Neural cell (in vitro differentiated cells): ENCODE measurements around the gene ZFPM1.

Experiments used
- POLR2AphosphoS5 ChIP-seq: IDR thresholded peaks from 2 replicates; pipeline ENCODE4 v1.6.1; 2012
- RAD21 ChIP-seq: fragments of 450-650 bp; conservative IDR thresholded peaks from 2 replicates; pipeline ENCODE4 v1.6.1; 2014; ENCODE audit warnings: antibody characterized with exemption, mild to moderate bottlenecking, moderate library complexity
- TF ChIP-seq, protein P1 (sequence below): fragments of 450-650 bp; IDR thresholded peaks from 2 replicates; pipeline ENCODE4 v1.5.1; 2014; ENCODE audit warnings: antibody characterized with exemption, mild to moderate bottlenecking, moderate library complexity; ENCODE audit not compliant: poor library complexity, severe bottlenecking
- TF ChIP-seq, protein P2 (sequence below): IDR thresholded peaks from 2 replicates; pipeline ENCODE4 v1.6.1; 2012; ENCODE audit warnings: borderline replicate concordance

GRCh38 chr16:88498576-88499208 lies 45.6 kb downstream of the ZFPM1 start:
- TF ChIP-seq, protein P1, sequence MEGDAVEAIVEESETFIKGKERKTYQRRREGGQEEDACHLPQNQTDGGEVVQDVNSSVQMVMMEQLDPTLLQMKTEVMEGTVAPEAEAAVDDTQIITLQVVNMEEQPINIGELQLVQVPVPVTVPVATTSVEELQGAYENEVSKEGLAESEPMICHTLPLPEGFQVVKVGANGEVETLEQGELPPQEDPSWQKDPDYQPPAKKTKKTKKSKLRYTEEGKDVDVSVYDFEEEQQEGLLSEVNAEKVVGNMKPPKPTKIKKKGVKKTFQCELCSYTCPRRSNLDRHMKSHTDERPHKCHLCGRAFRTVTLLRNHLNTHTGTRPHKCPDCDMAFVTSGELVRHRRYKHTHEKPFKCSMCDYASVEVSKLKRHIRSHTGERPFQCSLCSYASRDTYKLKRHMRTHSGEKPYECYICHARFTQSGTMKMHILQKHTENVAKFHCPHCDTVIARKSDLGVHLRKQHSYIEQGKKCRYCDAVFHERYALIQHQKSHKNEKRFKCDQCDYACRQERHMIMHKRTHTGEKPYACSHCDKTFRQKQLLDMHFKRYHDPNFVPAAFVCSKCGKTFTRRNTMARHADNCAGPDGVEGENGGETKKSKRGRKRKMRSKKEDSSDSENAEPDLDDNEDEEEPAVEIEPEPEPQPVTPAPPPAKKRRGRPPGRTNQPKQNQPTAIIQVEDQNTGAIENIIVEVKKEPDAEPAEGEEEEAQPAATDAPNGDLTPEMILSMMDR = no peak
- TF ChIP-seq RAD21 (no peak), POLR2AphosphoS5 (no peak)
- TF ChIP-seq, protein P2, sequence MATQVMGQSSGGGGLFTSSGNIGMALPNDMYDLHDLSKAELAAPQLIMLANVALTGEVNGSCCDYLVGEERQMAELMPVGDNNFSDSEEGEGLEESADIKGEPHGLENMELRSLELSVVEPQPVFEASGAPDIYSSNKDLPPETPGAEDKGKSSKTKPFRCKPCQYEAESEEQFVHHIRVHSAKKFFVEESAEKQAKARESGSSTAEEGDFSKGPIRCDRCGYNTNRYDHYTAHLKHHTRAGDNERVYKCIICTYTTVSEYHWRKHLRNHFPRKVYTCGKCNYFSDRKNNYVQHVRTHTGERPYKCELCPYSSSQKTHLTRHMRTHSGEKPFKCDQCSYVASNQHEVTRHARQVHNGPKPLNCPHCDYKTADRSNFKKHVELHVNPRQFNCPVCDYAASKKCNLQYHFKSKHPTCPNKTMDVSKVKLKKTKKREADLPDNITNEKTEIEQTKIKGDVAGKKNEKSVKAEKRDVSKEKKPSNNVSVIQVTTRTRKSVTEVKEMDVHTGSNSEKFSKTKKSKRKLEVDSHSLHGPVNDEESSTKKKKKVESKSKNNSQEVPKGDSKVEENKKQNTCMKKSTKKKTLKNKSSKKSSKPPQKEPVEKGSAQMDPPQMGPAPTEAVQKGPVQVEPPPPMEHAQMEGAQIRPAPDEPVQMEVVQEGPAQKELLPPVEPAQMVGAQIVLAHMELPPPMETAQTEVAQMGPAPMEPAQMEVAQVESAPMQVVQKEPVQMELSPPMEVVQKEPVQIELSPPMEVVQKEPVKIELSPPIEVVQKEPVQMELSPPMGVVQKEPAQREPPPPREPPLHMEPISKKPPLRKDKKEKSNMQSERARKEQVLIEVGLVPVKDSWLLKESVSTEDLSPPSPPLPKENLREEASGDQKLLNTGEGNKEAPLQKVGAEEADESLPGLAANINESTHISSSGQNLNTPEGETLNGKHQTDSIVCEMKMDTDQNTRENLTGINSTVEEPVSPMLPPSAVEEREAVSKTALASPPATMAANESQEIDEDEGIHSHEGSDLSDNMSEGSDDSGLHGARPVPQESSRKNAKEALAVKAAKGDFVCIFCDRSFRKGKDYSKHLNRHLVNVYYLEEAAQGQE = no peak
